ENCODE measurements around the gene ZNF879. TPM values are rescaled to one million over a fixed set of nuclear protein-coding genes. Genes with fewer than 3 reads are reported as not detected.

Gene ZNF879
- total RNA-seq, 1 experiment from 2014 or later, result 3.1 TPM

DNA sequence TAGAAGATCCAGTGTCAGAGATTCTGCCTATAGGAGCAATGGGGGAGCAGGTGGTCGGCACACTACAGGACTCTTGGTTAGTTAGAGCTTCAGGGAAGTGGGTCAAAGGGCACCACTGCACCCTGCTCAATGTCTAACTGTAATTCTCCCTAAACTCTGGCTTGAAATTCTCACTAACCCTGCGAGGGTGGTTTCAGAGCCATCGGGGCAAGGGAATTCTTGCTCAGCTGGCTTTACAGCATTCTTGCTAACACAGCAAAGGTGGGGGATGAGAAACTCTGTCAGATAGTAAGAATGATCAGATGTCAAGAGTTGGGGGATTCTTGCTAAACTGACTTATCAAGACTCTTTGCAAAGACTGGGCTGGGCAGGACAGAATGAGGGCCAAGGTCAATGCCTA is 31.8 kb downstream of the ZNF879 start:
- peaks cover 12% of the 10 kb centered on the region for H3K9me3 ChIP-seq (ENCODE audit: low read depth, low read length, poor library complexity, severe bottlenecking)
- CTCF ChIA-PET, result no interaction called here
- H3K4me3 ChIP-seq (ENCODE audit: low read depth, low read length, poor library complexity, severe bottlenecking), result no peak overlapping the region
- no TSS peak for BruUV-seq (replicated peaks)
- H3K27ac ChIP-seq (ENCODE audit: low read depth, low read length, poor library complexity, severe bottlenecking), result no peak overlapping the region
- no peaks in the 10 kb centered on the region for H3K4me1 ChIP-seq (ENCODE audit: insufficient read depth, low read length, poor library complexity, severe bottlenecking)
- intact Hi-C loops (cut with micrococcal nuclease; ENCODE audit: unreplicated experiment), result no loop called here
- POLR2A ChIA-PET (ENCODE audit: low non-redundant PET), result no interaction called here
- H3K27me3 ChIP-seq (replicated peaks; ENCODE audit: insufficient read depth, low read depth, low read length, poor library complexity), result no peaks in the 10 kb centered on the region
- TF ChIP-seq CTCF (conservative IDR thresholded peaks at IDR 0.05; ENCODE audit: low read depth, low read length), result no peak
- TF ChIP-seq EZH2 (IDR thresholded peaks at IDR 0.05; ENCODE audit: borderline replicate concordance, low read depth, low read length, poor library complexity, severe bottlenecking), result no peak
- no peak for DNase-seq (ENCODE audit: low spot score)
- H3K36me3 ChIP-seq (ENCODE audit: insufficient read depth, low read length, poor library complexity, severe bottlenecking), result no peaks in the 10 kb centered on the region

DNA sequence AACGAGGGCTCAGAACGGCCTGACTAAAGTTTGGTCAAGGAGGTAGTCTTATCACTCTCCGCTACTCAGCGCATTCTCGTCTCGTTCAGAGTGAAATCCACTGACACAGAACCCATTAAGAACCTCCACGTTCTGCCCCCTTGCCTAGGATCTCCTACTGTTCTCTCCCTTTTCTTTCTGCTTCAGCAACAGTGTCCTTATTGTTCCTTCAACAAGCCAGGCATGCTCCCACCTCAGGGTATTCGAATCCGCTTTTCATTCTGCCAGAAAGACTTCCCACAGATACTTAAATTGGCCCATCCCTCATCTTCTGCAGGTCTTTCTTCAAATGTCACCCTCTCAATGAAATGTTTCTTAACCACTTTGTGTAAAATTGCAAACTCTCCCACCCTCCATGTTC is 32.2 kb downstream of the ZNF879 start:
- Histone ChIP-seq H3K4me3 (ENCODE audit: low read depth, low read length, poor library complexity, severe bottlenecking) (no peak overlapping the region), H3K4me1 (ENCODE audit: insufficient read depth, low read length, poor library complexity, severe bottlenecking) (no peaks in the 10 kb centered on the region), H3K36me3 (ENCODE audit: insufficient read depth, low read length, poor library complexity, severe bottlenecking) (no peaks in the 10 kb centered on the region), H3K9me3 (ENCODE audit: low read depth, low read length, poor library complexity, severe bottlenecking) (peaks cover 12% of the 10 kb centered on the region), H3K27me3 (replicated peaks; ENCODE audit: insufficient read depth, low read depth, low read length, poor library complexity) (no peaks in the 10 kb centered on the region), H3K27ac (ENCODE audit: low read depth, low read length, poor library complexity, severe bottlenecking) (no peak overlapping the region)
- CTCF ChIA-PET, result no interaction called here
- POLR2A ChIA-PET (ENCODE audit: low non-redundant PET), result no interaction called here
- TF ChIP-seq EZH2 (IDR thresholded peaks at IDR 0.05; ENCODE audit: borderline replicate concordance, low read depth, low read length, poor library complexity, severe bottlenecking) (no peak), CTCF (conservative IDR thresholded peaks at IDR 0.05; ENCODE audit: low read depth, low read length) (no peak)
- BruUV-seq (replicated peaks), result no TSS peak
- intact Hi-C loops (cut with micrococcal nuclease; ENCODE audit: unreplicated experiment), result no loop called here
- no peak for DNase-seq (ENCODE audit: low spot score)

DNA sequence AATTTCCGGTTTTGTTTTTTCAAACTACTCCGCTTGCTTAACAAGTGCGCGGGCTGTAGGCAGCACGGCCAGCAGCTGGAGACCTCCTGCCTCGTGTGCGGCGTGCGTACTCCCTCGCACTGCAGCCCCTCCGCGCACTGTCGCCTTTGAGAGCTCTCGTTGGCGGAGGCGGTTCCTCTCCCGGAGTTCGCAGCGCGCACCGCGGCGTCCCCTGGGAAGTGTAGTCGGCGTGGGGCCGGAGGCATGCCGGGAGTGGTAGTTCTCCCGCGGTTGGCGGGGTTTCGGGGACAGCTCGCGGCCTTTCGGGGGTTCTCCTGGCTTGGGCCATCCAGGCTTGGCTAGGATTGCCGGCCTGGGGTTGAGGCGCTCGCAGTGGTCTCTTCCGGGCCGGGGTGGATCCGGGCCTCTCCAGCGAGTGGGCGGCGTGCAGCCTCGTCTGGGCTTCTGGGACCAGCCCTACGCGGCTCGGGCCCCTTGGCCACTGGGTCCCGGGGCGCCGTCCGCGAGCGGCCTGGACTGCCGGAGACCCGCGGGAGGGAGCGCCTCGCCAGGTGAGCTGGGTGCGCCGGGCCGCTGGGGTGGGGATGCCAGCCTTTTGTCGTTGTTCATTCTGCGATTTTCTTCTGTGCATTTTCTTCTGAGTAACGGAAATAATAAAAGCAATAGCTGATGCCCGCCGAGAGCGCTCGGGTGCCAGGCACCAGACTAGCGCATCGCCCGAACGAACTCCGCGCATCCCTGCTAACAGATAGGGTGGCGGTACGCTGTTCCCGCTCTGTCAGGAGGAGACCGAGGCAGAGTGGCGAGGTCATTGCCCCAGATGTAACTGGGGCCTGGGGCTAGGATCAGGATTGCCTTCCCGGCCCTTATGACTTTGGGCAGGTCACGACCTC is 36.8 kb downstream of the ZNF879 start, which contains the start of gene ZNF354C:
Gene ZNF354C (plus strand): TSS at position 258 of the 893 bp plus-strand sequence. CDS start 1,696 bp downstream, outside the sequence.
- H3K4me3 ChIP-seq (ENCODE audit: low read depth, low read length, poor library complexity, severe bottlenecking), result peak within 1 kb of the TSS; percentile 66
- no peaks in the 10 kb centered on the region for H3K4me1 ChIP-seq (ENCODE audit: insufficient read depth, low read length, poor library complexity, severe bottlenecking)
- peak within 1 kb of the TSS; percentile 79 for H3K27ac ChIP-seq (ENCODE audit: low read depth, low read length, poor library complexity, severe bottlenecking)
- ChIA-PET CTCF (no interaction called here), POLR2A (ENCODE audit: low non-redundant PET) (interaction anchor here (0.5 kb wide), 1 partner anchor 278 kb away, joined by 3 read pairs; no protein-coding TSS in a partner anchor)
- TF ChIP-seq CTCF (conservative IDR thresholded peaks at IDR 0.05; ENCODE audit: low read depth, low read length), result no peak
- TF ChIP-seq EZH2 (IDR thresholded peaks at IDR 0.05; ENCODE audit: borderline replicate concordance, low read depth, low read length, poor library complexity, severe bottlenecking), result no peak
- H3K27me3 ChIP-seq (replicated peaks; ENCODE audit: insufficient read depth, low read depth, low read length, poor library complexity), result no peaks in the 10 kb centered on the region
- TSS peak; percentile 42 for BruUV-seq (replicated peaks)
- peaks cover 16% of the 10 kb centered on the region for H3K9me3 ChIP-seq (ENCODE audit: low read depth, low read length, poor library complexity, severe bottlenecking)
- intact Hi-C loops (cut with micrococcal nuclease; ENCODE audit: unreplicated experiment), result no loop called here
- peak; percentile 91 for DNase-seq (ENCODE audit: low spot score)
- H3K36me3 ChIP-seq (ENCODE audit: insufficient read depth, low read length, poor library complexity, severe bottlenecking), result peaks cover 6% of the 10 kb centered on the region

Measured in A673 (cell line).